ENCODE measurements around the gene IVNS1ABP.

IVNS1ABP gene

DNA sequence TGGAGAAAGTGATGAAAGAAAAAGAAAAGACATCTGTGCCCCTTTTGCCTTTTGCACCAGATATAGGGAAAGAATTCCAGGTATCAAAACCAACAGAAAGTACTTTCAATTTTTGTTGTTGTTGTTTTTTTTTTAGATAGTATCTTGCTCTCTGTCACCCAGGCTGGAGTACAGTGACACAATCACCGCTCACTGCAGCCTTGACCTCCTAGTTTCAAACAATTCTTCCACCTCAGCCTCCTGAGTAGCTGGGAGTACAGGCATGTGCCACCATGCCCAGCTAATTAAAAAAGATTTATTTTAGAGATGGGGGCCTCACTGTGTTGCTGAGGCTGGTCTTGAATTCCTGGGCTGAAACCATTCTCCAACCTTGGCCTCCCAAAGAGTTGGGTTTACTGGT lies 31.3 kb upstream of the IVNS1ABP start:
- no peak overlapping the region for H3K4me3 ChIP-seq (ENCODE audit: low read depth, low read length)
- TF ChIP-seq, protein P1, sequence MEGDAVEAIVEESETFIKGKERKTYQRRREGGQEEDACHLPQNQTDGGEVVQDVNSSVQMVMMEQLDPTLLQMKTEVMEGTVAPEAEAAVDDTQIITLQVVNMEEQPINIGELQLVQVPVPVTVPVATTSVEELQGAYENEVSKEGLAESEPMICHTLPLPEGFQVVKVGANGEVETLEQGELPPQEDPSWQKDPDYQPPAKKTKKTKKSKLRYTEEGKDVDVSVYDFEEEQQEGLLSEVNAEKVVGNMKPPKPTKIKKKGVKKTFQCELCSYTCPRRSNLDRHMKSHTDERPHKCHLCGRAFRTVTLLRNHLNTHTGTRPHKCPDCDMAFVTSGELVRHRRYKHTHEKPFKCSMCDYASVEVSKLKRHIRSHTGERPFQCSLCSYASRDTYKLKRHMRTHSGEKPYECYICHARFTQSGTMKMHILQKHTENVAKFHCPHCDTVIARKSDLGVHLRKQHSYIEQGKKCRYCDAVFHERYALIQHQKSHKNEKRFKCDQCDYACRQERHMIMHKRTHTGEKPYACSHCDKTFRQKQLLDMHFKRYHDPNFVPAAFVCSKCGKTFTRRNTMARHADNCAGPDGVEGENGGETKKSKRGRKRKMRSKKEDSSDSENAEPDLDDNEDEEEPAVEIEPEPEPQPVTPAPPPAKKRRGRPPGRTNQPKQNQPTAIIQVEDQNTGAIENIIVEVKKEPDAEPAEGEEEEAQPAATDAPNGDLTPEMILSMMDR (IDR thresholded peaks at IDR 0.05; ENCODE audit: low read depth, low read length), result no peak
- no peaks in the 10 kb centered on the region for H3K9me3 ChIP-seq
- H3K27me3 ChIP-seq, result no peaks in the 10 kb centered on the region
- no peaks in the 10 kb centered on the region for H3K36me3 ChIP-seq
- no peaks in the 10 kb centered on the region for H3K4me1 ChIP-seq
- no peak for DNase-seq

DNA sequence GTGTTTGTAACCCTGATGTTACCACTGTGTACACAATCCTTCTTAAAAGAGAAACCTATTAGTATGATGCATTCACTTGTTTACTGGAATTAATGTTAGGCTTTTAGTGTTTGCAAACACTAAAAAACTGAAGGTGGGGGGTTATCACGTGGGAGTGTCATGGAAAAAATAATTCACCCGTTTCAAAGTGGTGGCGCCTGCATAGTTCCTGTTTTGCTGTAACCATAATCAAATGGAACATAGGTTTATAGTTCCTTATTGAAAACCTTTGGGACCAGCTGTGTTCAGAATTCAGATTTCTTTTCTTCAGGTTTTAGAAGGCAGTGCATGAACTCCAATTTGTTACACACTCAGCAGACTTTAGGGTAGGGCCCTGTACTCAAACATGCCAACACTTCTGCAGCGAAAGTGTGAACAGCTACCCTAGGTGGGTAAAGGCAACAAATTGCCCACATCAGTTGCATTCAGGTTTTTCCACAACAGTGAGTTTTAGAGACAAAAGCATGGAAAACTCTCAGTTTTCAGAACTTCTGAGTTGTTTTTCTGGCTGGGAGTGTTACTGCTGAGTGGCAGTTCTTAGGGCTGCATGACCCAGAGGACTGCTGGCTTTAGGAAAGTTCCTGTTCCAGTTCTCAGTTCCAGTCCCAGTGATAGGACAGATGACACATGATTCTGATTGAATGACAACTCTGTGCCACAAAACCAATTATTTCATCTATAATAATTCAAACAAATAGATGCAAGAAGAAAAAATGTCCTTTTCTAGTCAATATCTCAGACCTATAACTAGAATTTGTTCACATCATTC lies 29.1 kb upstream of the IVNS1ABP start:
- no peak for DNase-seq

DNA sequence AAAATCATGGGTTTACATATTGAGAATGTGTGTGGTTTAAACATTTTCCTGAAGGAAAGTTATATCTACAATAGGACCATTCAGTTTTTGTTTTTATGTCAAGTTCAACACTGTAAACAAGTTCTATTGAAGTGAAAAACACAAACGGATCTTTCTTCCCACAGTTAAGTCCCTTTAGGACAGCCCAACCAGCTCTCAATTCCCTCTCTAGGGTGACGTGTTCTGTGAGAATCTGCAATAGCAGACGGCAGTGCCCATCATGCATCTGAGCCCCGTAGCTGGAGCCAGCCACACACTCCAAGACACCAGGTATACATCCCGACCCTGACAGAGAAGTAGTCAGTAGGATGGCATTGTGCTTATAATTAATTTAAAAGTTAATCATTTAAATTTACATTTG lies 26.3 kb upstream of the IVNS1ABP start:
- no peaks in the 10 kb centered on the region for H3K4me1 ChIP-seq
- H3K27me3 ChIP-seq, result no peaks in the 10 kb centered on the region
- TF ChIP-seq, protein P1 (IDR thresholded peaks at IDR 0.05; ENCODE audit: low read depth, low read length), result no peak
- no peaks in the 10 kb centered on the region for H3K36me3 ChIP-seq
- no peaks in the 10 kb centered on the region for H3K9me3 ChIP-seq
- no peak for DNase-seq
- H3K4me3 ChIP-seq (ENCODE audit: low read depth, low read length), result no peak overlapping the region

More for the DNA sequence above, 29.1 kb upstream of the IVNS1ABP start:
- TF ChIP-seq, protein P1 (IDR thresholded peaks at IDR 0.05; ENCODE audit: low read depth, low read length), result no peak
- Histone ChIP-seq H3K4me3 (ENCODE audit: low read depth, low read length) (no peak overlapping the region), H3K9me3 (no peaks in the 10 kb centered on the region), H3K36me3 (no peaks in the 10 kb centered on the region), H3K4me1 (no peaks in the 10 kb centered on the region), H3K27me3 (no peaks in the 10 kb centered on the region)

GRCh38 chr1:185342672-185343259 lies 25.7 kb upstream of the IVNS1ABP start:
- Histone ChIP-seq H3K27me3 (no peaks in the 10 kb centered on the region), H3K36me3 (no peaks in the 10 kb centered on the region), H3K4me1 (no peaks in the 10 kb centered on the region), H3K9me3 (no peaks in the 10 kb centered on the region), H3K4me3 (ENCODE audit: low read depth, low read length) (no peak overlapping the region)
- TF ChIP-seq, protein P1 (IDR thresholded peaks at IDR 0.05; ENCODE audit: low read depth, low read length), result no peak
- no peak for DNase-seq

- H3K4me3 ChIP-seq (ENCODE audit: low read depth, low read length), result no peak overlapping the region
- H3K36me3 ChIP-seq, result no peaks in the 10 kb centered on the region
- H3K4me1 ChIP-seq, result no peaks in the 10 kb centered on the region
- no peaks in the 10 kb centered on the region for H3K9me3 ChIP-seq
- no peaks in the 10 kb centered on the region for H3K27me3 ChIP-seq
- no peak for DNase-seq
- TF ChIP-seq, protein P1 (IDR thresholded peaks at IDR 0.05; ENCODE audit: low read depth, low read length), result no peak
Observed at GRCh38 chr1:185342017-185342416, 25.0 kb upstream of the IVNS1ABP start.

DNA sequence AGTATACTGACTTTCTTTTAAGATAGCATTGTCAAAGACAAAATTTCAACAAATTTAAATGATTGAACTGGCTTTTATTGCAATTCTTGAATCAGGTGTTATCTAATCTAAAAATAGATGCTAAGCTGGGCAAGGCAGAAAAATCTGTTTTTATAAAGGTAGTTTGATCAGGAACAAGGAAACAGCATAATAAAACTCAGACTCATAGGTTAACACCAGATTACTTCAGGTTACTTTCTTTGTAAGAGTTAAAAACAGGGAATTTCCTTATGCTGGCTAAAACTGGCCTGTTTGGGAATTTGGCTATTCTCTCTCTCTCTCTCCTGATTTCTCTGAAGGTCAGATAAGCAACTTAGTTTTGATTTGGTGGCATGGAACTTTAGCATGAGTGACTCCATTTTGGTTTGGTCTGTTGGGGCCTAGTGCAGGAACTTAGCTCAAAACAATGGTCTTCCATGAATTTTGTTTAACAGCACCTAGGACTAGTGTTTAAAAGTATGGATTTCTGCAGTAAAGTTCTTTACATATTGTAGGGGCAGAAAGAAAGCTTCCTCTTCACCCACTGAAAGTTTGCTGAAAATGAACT lies 24.2 kb upstream of the IVNS1ABP start:
- no peak for DNase-seq
- Histone ChIP-seq H3K4me1 (no peaks in the 10 kb centered on the region), H3K27me3 (no peaks in the 10 kb centered on the region), H3K4me3 (ENCODE audit: low read depth, low read length) (no peak overlapping the region), H3K36me3 (no peaks in the 10 kb centered on the region), H3K9me3 (no peaks in the 10 kb centered on the region)
- TF ChIP-seq, protein P1 (IDR thresholded peaks at IDR 0.05; ENCODE audit: low read depth, low read length), result no peak
